GM18873 (cell line): Measurements from ENCODE around the gene FAM135A.
A peak's percentile ranks its signal among the peaks of the same experiment; 100 is the strongest.
"Not testable (repeated sequence)": the region's sequence is repeated elsewhere in the genome, so short reads cannot be mapped to it uniquely, and the experiment has no call there.

Experiments
- ATAC-seq: cut with Tn5 transposase; IDR thresholded peaks from one replicate; pipeline ENCODE4 v1.9.1; 2021; ENCODE audit warnings: mild to moderate bottlenecking, moderate library complexity, moderate number of reproducible peaks; ENCODE audit not compliant: unreplicated experiment, low FRiP score

Gene FAM135A

GRCh38 chr6:70530023-70530422, 116.7 kb downstream of the FAM135A start:
- ATAC-seq = no peak

- ATAC-seq = no peak
Measured at GRCh38 chr6:70531133-70531532, 117.8 kb downstream of the FAM135A start.

GRCh38 chr6:70537266-70537665, 124.0 kb downstream of the FAM135A start:
- no peak for ATAC-seq

GRCh38 chr6:70538376-70538775, 125.1 kb downstream of the FAM135A start:
- no peak for ATAC-seq

GRCh38 chr6:70547313-70547712, 134.0 kb downstream of the FAM135A start:
- ATAC-seq = no peak

GRCh38 chr6:70547905-70548304, 134.6 kb downstream of the FAM135A start:
- ATAC-seq = no peak

GRCh38 chr6:70549327-70549726, 136.0 kb downstream of the FAM135A start:
- ATAC-seq = no peak

- ATAC-seq = no peak
Measured at GRCh38 chr6:70551566-70551965, 138.3 kb downstream of the FAM135A start.

- ATAC-seq = not testable (repeated sequence)
Measured at GRCh38 chr6:70552286-70552940, 139.1 kb downstream of the FAM135A start.

GRCh38 chr6:70552974-70553373, 139.7 kb downstream of the FAM135A start:
- ATAC-seq = no peak

- no peak for ATAC-seq
Measured at GRCh38 chr6:70557998-70558397, 144.7 kb downstream of the FAM135A start.

- ATAC-seq = not testable (repeated sequence)
Measured at GRCh38 chr6:70562401-70562800, 149.1 kb downstream of the FAM135A start.

GRCh38 chr6:70563530-70563929, 150.2 kb downstream of the FAM135A start:
- ATAC-seq = no peak

GRCh38 chr6:70566751-70567382, 153.6 kb downstream of the FAM135A start, which contains the start of gene SDHAF4:
TSS of gene SDHAF4 (plus strand) at chr6:70566930. CDS start at chr6:70566941, 11 bp downstream.
- ATAC-seq = peak; percentile 99

- ATAC-seq = no peak
Measured at GRCh38 chr6:70574643-70575042, 161.3 kb downstream of the FAM135A start.

- no peak for ATAC-seq
Measured at GRCh38 chr6:70575899-70576495, 162.7 kb downstream of the FAM135A start.

- peak; percentile 86 for ATAC-seq
Measured at GRCh38 chr6:70586114-70586513, 172.8 kb downstream of the FAM135A start.

GRCh38 chr6:70590400-70590799, 177.1 kb downstream of the FAM135A start:
- ATAC-seq = no peak

GRCh38 chr6:70592391-70593117, 179.2 kb downstream of the FAM135A start:
- ATAC-seq = no peak

GRCh38 chr6:70593118-70593486, 179.8 kb downstream of the FAM135A start:
- no peak for ATAC-seq

- no peak for ATAC-seq
Measured at GRCh38 chr6:70599187-70599586, 185.9 kb downstream of the FAM135A start.
